ENCODE measurements around the gene NAA40. TPM values are rescaled to one million over a fixed set of nuclear protein-coding genes. Genes with fewer than 3 reads are reported as not detected.

Gene NAA40
- total and polyA plus RNA-seq, 2 of the 13 experiments (the other 11 are each of a cell fraction or from before 2014, with no cell fraction given) = 11.1 to 17.9 TPM

DNA sequence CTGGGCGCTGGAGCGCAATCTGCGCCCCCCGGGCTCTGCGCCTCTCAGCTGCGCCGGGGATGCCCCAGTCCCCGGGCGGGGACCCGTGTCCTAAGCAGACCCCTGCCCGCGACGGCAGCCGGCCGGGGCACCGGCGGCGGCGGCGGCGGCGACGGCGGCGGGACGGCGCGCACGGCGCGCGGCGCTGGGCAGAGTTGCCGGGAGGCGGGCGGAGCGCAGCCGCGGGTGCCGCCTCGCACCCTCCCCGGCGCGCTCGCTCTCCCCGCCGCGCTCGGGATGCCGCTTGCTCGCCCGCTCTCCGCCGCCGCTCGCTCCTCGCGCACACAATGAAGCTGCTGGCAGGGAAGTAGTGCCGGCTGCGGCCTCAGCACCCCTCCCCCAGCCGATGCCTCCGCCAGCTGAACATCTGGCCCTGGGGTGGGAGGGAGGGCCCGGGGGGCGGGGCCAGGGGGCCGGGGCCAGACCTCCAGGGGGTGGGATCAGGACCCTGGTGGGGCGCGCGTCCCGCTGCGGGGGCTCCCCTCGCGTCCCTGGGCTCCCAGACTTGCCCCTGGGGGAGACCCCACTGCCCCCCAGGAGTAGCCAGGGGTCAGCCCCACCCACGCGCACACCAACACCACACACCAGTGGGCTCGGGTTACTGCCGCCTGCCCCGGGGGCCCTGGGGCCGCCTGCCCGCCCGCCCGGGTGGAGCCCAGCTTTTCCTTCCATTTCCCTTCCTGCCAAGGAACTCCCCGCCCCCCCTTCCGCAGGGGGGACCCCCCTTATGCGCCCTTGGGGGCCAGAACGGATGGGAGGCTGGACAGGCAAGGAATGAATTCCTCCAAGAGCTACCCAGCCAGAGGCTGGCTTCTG is 21.7 kb upstream of the NAA40 start, which contains the start of gene RCOR2 (continued):
- TF ChIP-seq, protein P1, sequence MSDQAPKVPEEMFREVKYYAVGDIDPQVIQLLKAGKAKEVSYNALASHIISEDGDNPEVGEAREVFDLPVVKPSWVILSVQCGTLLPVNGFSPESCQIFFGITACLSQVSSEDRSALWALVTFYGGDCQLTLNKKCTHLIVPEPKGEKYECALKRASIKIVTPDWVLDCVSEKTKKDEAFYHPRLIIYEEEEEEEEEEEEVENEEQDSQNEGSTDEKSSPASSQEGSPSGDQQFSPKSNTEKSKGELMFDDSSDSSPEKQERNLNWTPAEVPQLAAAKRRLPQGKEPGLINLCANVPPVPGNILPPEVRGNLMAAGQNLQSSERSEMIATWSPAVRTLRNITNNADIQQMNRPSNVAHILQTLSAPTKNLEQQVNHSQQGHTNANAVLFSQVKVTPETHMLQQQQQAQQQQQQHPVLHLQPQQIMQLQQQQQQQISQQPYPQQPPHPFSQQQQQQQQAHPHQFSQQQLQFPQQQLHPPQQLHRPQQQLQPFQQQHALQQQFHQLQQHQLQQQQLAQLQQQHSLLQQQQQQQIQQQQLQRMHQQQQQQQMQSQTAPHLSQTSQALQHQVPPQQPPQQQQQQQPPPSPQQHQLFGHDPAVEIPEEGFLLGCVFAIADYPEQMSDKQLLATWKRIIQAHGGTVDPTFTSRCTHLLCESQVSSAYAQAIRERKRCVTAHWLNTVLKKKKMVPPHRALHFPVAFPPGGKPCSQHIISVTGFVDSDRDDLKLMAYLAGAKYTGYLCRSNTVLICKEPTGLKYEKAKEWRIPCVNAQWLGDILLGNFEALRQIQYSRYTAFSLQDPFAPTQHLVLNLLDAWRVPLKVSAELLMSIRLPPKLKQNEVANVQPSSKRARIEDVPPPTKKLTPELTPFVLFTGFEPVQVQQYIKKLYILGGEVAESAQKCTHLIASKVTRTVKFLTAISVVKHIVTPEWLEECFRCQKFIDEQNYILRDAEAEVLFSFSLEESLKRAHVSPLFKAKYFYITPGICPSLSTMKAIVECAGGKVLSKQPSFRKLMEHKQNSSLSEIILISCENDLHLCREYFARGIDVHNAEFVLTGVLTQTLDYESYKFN (CRISPR knock-in tag; conservative IDR thresholded peaks at IDR 0.05) = no peak
- TF ChIP-seq SIN3B (IDR thresholded peaks at IDR 0.05; ENCODE audit: low read length) (no peak), PHF21A (CRISPR knock-in tag; IDR thresholded peaks at IDR 0.05) (peak; percentile 57; the same call in 1 of the 2 replicates), HOXA7 (CRISPR knock-in tag; IDR thresholded peaks at IDR 0.05) (no peak), LCORL (IDR thresholded peaks at IDR 0.05) (no peak), LCORL (CRISPR knock-in tag; IDR thresholded peaks at IDR 0.05) (no peak), TCF7 (IDR thresholded peaks at IDR 0.05; ENCODE audit: low read depth) (no peak), ZSCAN31 (CRISPR knock-in tag; IDR thresholded peaks at IDR 0.05; ENCODE audit: low read depth) (peak; percentile 27; the same call in 1 of the 2 replicates), ZNF331 (CRISPR knock-in tag; IDR thresholded peaks at IDR 0.05) (peak; percentile 80), POGZ (CRISPR knock-in tag; IDR thresholded peaks at IDR 0.05) (peak; percentile 39; the same call in 1 of the 2 replicates), GTF2F1 (IDR thresholded peaks at IDR 0.05; ENCODE audit: low read length) (no peak), KLF13 (CRISPR knock-in tag; IDR thresholded peaks at IDR 0.05) (no peak)
- TF ChIP-seq, protein P2, sequence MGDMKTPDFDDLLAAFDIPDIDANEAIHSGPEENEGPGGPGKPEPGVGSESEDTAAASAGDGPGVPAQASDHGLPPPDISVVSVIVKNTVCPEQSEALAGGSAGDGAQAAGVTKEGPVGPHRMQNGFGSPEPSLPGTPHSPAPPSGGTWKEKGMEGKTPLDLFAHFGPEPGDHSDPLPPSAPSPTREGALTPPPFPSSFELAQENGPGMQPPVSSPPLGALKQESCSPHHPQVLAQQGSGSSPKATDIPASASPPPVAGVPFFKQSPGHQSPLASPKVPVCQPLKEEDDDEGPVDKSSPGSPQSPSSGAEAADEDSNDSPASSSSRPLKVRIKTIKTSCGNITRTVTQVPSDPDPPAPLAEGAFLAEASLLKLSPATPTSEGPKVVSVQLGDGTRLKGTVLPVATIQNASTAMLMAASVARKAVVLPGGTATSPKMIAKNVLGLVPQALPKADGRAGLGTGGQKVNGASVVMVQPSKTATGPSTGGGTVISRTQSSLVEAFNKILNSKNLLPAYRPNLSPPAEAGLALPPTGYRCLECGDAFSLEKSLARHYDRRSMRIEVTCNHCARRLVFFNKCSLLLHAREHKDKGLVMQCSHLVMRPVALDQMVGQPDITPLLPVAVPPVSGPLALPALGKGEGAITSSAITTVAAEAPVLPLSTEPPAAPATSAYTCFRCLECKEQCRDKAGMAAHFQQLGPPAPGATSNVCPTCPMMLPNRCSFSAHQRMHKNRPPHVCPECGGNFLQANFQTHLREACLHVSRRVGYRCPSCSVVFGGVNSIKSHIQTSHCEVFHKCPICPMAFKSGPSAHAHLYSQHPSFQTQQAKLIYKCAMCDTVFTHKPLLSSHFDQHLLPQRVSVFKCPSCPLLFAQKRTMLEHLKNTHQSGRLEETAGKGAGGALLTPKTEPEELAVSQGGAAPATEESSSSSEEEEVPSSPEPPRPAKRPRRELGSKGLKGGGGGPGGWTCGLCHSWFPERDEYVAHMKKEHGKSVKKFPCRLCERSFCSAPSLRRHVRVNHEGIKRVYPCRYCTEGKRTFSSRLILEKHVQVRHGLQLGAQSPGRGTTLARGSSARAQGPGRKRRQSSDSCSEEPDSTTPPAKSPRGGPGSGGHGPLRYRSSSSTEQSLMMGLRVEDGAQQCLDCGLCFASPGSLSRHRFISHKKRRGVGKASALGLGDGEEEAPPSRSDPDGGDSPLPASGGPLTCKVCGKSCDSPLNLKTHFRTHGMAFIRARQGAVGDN (CRISPR knock-in tag; IDR thresholded peaks at IDR 0.05) = peak; percentile 25; the same call in 1 of the 2 replicates
- TF ChIP-seq, protein P3, sequence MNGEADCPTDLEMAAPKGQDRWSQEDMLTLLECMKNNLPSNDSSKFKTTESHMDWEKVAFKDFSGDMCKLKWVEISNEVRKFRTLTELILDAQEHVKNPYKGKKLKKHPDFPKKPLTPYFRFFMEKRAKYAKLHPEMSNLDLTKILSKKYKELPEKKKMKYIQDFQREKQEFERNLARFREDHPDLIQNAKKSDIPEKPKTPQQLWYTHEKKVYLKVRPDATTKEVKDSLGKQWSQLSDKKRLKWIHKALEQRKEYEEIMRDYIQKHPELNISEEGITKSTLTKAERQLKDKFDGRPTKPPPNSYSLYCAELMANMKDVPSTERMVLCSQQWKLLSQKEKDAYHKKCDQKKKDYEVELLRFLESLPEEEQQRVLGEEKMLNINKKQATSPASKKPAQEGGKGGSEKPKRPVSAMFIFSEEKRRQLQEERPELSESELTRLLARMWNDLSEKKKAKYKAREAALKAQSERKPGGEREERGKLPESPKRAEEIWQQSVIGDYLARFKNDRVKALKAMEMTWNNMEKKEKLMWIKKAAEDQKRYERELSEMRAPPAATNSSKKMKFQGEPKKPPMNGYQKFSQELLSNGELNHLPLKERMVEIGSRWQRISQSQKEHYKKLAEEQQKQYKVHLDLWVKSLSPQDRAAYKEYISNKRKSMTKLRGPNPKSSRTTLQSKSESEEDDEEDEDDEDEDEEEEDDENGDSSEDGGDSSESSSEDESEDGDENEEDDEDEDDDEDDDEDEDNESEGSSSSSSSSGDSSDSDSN (CRISPR knock-in tag; IDR thresholded peaks at IDR 0.05) = peak; percentile 68; the same call in 1 of the 2 replicates
- TF ChIP-seq, protein P4, sequence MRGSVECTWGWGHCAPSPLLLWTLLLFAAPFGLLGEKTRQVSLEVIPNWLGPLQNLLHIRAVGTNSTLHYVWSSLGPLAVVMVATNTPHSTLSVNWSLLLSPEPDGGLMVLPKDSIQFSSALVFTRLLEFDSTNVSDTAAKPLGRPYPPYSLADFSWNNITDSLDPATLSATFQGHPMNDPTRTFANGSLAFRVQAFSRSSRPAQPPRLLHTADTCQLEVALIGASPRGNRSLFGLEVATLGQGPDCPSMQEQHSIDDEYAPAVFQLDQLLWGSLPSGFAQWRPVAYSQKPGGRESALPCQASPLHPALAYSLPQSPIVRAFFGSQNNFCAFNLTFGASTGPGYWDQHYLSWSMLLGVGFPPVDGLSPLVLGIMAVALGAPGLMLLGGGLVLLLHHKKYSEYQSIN (CRISPR knock-in tag; IDR thresholded peaks at IDR 0.05; ENCODE audit: borderline replicate concordance) = no peak
- TF ChIP-seq, protein P5, sequence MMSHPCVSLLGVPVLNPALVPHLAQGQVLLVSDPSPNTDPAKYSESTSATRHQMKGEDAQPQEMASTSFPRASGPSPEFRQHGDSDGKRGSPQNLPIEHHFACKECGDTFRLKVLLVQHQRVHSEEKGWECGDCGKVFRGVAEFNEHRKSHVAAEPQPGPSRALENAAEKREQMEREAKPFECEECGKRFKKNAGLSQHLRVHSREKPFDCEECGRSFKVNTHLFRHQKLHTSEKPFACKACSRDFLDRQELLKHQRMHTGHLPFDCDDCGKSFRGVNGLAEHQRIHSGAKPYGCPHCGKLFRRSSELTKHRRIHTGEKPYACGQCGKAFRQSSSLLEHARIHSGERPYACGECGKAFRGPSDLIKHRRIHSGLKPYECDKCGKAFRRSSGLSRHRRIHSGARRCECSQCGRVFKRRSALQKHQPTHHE (CRISPR knock-in tag; IDR thresholded peaks at IDR 0.05; ENCODE audit: borderline replicate concordance) = 0 out of 2 replicates have a peak, but pooled peaks have one; percentile 22
